NCI-H526 treated with DMSO at 0.1 percent for 48 hours (cell line): Measurements from ENCODE around the gene ZFP62.
"Not testable (repeated sequence)": the region's sequence is repeated elsewhere in the genome, so short reads cannot be mapped to it uniquely, and the experiment has no call there.

Experiments
- DNase-seq: peaks from one replicate; lab custom pipeline; 2025; lab: John Stamatoyannopoulos, UW

Gene ZFP62

GRCh38 chr5:180830253-180831138, 30.6 kb downstream of the ZFP62 start:
- no peak for DNase-seq

GRCh38 chr5:180829726-180830125, 31.4 kb downstream of the ZFP62 start:
- no peak for DNase-seq

- DNase-seq = not testable (repeated sequence)
Observed at GRCh38 chr5:180828756-180829531, 32.1 kb downstream of the ZFP62 start.

GRCh38 chr5:180827374-180827773, 33.7 kb downstream of the ZFP62 start:
- DNase-seq = not testable (repeated sequence)

- DNase-seq = no peak
Observed at GRCh38 chr5:180825768-180826525, 35.1 kb downstream of the ZFP62 start.

- DNase-seq = no peak
Observed at GRCh38 chr5:180824630-180825476, 36.2 kb downstream of the ZFP62 start.

- DNase-seq = no peak
Observed at GRCh38 chr5:180823940-180824629, 37.0 kb downstream of the ZFP62 start.

GRCh38 chr5:180823346-180823745, 37.7 kb downstream of the ZFP62 start:
- no peak for DNase-seq

GRCh38 chr5:180821538-180821937, 39.5 kb downstream of the ZFP62 start:
- DNase-seq = no peak

- DNase-seq = no peak
Observed at GRCh38 chr5:180820788-180821321, 40.2 kb downstream of the ZFP62 start.

GRCh38 chr5:180818677-180819341, 42.3 kb downstream of the ZFP62 start:
- no peak for DNase-seq

- no peak for DNase-seq
Observed at GRCh38 chr5:180817893-180818674, 43.0 kb downstream of the ZFP62 start.

- DNase-seq = no peak
Observed at GRCh38 chr5:180816608-180817534, 44.2 kb downstream of the ZFP62 start.

- DNase-seq = no peak
Observed at GRCh38 chr5:180815293-180815917, 45.7 kb downstream of the ZFP62 start.

- DNase-seq = no peak
Observed at GRCh38 chr5:180813420-180813819, 47.7 kb downstream of the ZFP62 start.

- no peak for DNase-seq
Observed at GRCh38 chr5:180811623-180812124, 49.4 kb downstream of the ZFP62 start.

GRCh38 chr5:180810959-180811622, 50.0 kb downstream of the ZFP62 start:
- no peak for DNase-seq
